Measurements from ENCODE around the gene SLIT1. TPM values are rescaled to one million over a fixed set of nuclear protein-coding genes. Genes with fewer than 3 reads are reported as not detected.
A peak's percentile ranks its signal among the peaks of the same experiment; 100 is the strongest.

Gene SLIT1
- total and polyA plus RNA-seq, 7 donors: 0.04 to 0.30 (median 0.08) TPM

DNA sequence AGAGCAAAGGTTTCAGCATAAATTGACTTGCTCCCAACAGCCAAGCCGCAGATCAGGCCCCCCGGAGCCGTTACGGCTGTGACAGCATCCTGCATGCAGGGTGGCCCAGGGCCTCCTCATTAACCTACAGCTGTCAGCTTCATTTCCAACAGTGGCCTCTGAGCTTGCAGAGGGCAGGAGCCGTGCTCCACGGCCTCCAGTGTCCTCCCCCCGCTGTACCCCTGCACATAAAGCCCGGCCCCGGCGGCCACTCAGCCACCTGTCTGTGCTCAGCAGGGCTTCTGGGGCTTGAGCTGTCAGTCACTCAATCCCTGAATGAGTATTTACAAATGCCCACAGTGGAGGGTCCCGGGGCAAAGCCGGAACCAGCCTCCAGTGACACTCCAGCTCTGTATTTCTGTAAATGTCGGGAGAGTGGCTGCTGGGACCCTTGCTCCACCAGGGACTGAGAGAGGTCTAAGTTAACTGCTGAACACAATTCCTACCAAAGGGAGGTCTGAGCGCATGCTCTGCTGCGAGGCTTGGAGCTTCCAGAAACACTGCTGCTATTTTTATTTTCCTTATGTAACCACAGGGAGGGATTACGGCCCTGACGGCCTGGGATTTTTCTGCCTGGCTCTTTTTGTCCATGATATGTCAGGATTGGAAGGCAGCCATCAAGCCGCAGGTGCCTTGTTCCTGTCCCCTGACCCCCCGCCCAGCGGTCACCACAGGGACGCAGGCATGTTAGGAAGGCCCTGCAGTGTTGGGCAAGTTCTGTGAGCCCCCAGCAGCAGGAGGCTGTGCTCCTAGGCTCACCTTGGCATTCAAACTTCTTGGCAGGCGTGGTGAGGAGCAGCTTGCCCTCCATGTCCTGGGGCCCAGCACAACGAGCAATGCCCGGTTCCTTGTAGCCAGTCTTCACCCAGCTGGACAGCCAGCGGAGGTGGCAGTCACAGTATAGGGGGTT is 165.0 kb downstream of the SLIT1 start:
- Histone ChIP-seq H3K27me3 (ENCODE audit: insufficient read depth in 3 of 3, low read length in 2 of 3) (no peaks in the 10 kb centered on the region), H3K4me3 (peak overlapping the region; percentile 37), H3K9me3 (no peaks in the 10 kb centered on the region), H3K36me3 (ENCODE audit: insufficient read depth in 1 of 2, low read depth in 1 of 2) (no peaks in the 10 kb centered on the region), H3K4me1 (peaks cover 34% of the 10 kb centered on the region), H3K27ac (peak overlapping the region; percentile 91)
- TF ChIP-seq, protein P1, sequence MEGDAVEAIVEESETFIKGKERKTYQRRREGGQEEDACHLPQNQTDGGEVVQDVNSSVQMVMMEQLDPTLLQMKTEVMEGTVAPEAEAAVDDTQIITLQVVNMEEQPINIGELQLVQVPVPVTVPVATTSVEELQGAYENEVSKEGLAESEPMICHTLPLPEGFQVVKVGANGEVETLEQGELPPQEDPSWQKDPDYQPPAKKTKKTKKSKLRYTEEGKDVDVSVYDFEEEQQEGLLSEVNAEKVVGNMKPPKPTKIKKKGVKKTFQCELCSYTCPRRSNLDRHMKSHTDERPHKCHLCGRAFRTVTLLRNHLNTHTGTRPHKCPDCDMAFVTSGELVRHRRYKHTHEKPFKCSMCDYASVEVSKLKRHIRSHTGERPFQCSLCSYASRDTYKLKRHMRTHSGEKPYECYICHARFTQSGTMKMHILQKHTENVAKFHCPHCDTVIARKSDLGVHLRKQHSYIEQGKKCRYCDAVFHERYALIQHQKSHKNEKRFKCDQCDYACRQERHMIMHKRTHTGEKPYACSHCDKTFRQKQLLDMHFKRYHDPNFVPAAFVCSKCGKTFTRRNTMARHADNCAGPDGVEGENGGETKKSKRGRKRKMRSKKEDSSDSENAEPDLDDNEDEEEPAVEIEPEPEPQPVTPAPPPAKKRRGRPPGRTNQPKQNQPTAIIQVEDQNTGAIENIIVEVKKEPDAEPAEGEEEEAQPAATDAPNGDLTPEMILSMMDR (IDR thresholded peaks at IDR 0.05): no peak
- ATAC-seq: peak; percentile 73 to 79 (median 76)
- intact Hi-C loops (cut with DNase I): loop anchor here (5.0 to 10.0 kb wide), 4 partner anchors 108 to 626 kb away; no protein-coding TSS in a partner anchor
- peak in 1 of 2 donors; percentile 74 for DNase-seq
- WGBS, 3 donors: 18 to 25% (median 20%) methylated on average over 25 of the region's 25 CpGs

DNA sequence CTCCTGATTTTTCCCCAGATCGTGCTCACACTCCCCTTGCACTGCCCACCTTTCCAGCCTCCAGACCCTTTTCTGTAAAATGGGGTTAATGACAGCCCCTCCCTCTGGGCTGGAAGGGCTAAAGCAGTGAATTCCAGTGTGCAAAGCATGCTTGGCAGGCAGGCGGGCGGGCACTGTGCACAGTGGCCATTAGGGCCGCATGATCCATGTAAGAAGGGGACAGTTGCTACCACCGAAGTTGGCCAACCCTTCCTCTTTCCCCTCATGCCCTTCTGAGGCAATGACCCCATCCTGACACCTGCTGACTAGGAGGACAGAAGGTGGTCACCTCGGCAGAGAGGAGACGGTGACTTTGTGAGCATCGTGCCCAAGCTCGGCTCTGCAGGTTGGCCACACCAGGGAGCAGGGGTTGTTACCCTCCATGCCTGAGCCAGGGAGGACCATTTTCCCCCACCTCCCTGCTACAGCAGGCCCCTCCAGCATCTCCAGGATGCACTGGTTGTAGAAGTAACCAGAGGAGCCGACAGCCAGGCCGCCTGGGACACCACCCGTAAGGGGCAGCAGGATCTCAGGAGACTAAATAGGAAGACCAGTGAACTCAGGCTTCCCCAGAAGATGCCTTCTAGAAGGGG is 166.4 kb downstream of the SLIT1 start:
- TF ChIP-seq, protein P1 (IDR thresholded peaks at IDR 0.05): no peak
- no peak for DNase-seq
- peak overlapping the region; percentile 91 for H3K27ac ChIP-seq

DNA sequence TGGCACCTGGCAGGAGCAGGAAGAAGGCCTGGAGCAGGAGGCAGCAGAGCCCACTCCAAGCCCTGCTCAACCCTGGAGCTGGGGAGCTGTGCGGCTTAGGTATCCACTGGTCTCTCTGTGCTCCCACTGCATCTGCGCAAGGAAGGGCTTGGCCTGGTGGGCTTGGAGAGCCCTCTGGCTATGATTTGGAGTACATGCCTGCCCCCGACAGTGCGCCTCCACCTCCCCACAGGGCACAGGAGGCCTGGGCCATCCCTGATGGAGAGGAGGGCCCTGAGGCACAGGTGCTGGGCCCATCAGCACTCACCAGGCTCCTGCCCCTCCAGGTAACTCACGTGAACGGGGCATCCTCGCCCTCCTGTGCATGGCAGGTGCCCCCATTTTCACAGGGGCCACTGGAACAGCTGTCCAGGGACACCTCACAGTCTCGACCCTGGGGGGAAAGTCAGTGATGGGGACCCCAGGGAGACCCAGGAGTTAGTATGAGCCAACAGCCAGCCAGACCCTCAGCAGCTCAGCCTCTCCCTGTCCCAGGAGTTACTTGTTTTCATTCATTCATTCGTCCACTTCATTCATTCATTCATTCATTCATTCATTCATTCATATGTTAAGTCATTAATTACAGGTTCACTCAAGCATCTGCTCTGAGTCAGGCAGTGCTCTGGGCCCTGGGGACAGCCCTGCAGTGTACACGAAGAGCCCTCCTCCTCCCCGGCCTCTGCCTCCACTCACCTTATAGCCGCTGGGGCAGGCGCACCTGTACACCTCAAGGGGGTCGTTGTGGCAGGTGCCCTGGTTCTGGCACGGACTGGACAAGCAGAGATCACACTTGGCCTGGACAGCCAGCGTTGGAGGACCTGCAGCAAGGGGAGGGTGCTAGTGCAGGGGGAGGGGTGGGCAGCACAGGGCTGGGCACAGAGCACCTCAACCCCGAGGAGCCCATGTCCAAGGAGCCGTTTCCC is 167.2 kb downstream of the SLIT1 start:
- H3K4me3 ChIP-seq: no peak overlapping the region
- no peak overlapping the region for H3K27ac ChIP-seq
- intact Hi-C loops (cut with DNase I): loop anchor here in 1 of 2 donors (10.0 kb wide), 1 partner anchor 64 kb away; no protein-coding TSS in a partner anchor
- H3K36me3 ChIP-seq (ENCODE audit: insufficient read depth in 1 of 2, low read depth in 1 of 2): no peaks in the 10 kb centered on the region
- 90 to 93% (median 92%) methylated on average over 17 to 18 of the region's 18 CpGs for WGBS, 3 donors
- ATAC-seq (no peak), DNase-seq (no peak)
- no peaks in the 10 kb centered on the region for H3K27me3 ChIP-seq (ENCODE audit: insufficient read depth in 3 of 3, low read length in 2 of 3)
- H3K9me3 ChIP-seq: no peaks in the 10 kb centered on the region
- H3K4me1 ChIP-seq: peaks cover 29% of the 10 kb centered on the region
- TF ChIP-seq, protein P1 (IDR thresholded peaks at IDR 0.05): no peak

More for the DNA sequence above, 166.4 kb downstream of the SLIT1 start:
- no peaks in the 10 kb centered on the region for H3K27me3 ChIP-seq (ENCODE audit: insufficient read depth in 3 of 3, low read length in 2 of 3)
- H3K4me1 ChIP-seq: peaks cover 33% of the 10 kb centered on the region
- no peaks in the 10 kb centered on the region for H3K9me3 ChIP-seq
- ATAC-seq: no peak
- H3K36me3 ChIP-seq (ENCODE audit: insufficient read depth in 1 of 2, low read depth in 1 of 2): no peaks in the 10 kb centered on the region
- H3K4me3 ChIP-seq: no peak overlapping the region
- WGBS, 3 donors: 82 to 85% (median 85%) methylated on average over 12 of the region's 12 CpGs
- intact Hi-C loops (cut with DNase I): loop anchor here in 1 of 2 donors (10.0 kb wide), 1 partner anchor 65 kb away; no protein-coding TSS in a partner anchor

DNA sequence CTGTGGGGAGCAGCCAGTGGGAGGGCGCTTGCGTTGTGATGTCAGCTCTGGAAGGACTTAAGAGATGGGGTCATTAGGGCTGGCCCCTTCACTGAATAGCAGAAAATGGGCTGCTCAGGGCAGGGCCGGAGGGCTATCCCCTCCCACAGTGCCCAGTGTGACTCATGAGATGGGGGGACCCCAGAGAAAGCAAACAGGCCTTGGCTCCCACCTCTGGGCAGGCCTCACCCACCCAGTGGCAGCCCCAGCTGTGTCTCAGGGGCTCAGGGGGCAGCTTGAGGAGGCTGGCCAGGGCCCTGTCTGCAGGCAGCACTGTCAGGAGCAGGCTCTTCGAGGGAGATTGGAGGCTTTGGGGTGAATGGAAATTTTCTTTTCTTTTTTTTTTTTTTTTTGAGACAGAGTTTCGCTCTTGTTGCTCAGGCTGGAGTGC is 168.3 kb downstream of the SLIT1 start:
- H3K36me3 ChIP-seq (ENCODE audit: insufficient read depth in 1 of 2, low read depth in 1 of 2): no peaks in the 10 kb centered on the region
- 83 to 91% (median 86%) methylated on average over 5 of the region's 5 CpGs for WGBS, 3 donors
- peaks cover 27% of the 10 kb centered on the region for H3K4me1 ChIP-seq
- H3K9me3 ChIP-seq: no peaks in the 10 kb centered on the region
- TF ChIP-seq, protein P1 (IDR thresholded peaks at IDR 0.05): no peak
- ATAC-seq (no peak), DNase-seq (no peak)
- intact Hi-C loops (cut with DNase I): loop anchor here in 1 of 2 donors (10.0 kb wide), 1 partner anchor 63 kb away; no protein-coding TSS in a partner anchor
- H3K27me3 ChIP-seq (ENCODE audit: insufficient read depth in 3 of 3, low read length in 2 of 3): no peaks in the 10 kb centered on the region
- H3K4me3 ChIP-seq: no peak overlapping the region
- H3K27ac ChIP-seq: no peak overlapping the region
